ENCODE measurements around the gene MRPL54.

GRCh38 chr19:3804429-3804828 lies 41.9 kb downstream of the MRPL54 start:
- TF ChIP-seq CTCF (IDR thresholded peaks at IDR 0.05) = no peak
- no peak for TF ChIP-seq POLR2A (IDR thresholded peaks at IDR 0.05)

Measured in gastroesophageal sphincter (tissue), 3 donors.